HL-60/S4 treated with phorbol 12-myristate 13-acetate at 8.2 ng/mL for 4 days and 3 days (cell line): ENCODE measurements around the gene DIP2C.
"Not testable (repeated sequence)": the region's sequence is repeated elsewhere in the genome, so short reads cannot be mapped to it uniquely, and the experiment has no call there.

Experiments
- in situ Hi-C: fragments of 300-500 bp; cut with MboI; formaldehyde crosslinking; loops from 2 replicates; pipeline ENCODE4 v1.15.0; 2022; ENCODE audit warnings: low sequenced_read_pairs

Gene DIP2C

DNA sequence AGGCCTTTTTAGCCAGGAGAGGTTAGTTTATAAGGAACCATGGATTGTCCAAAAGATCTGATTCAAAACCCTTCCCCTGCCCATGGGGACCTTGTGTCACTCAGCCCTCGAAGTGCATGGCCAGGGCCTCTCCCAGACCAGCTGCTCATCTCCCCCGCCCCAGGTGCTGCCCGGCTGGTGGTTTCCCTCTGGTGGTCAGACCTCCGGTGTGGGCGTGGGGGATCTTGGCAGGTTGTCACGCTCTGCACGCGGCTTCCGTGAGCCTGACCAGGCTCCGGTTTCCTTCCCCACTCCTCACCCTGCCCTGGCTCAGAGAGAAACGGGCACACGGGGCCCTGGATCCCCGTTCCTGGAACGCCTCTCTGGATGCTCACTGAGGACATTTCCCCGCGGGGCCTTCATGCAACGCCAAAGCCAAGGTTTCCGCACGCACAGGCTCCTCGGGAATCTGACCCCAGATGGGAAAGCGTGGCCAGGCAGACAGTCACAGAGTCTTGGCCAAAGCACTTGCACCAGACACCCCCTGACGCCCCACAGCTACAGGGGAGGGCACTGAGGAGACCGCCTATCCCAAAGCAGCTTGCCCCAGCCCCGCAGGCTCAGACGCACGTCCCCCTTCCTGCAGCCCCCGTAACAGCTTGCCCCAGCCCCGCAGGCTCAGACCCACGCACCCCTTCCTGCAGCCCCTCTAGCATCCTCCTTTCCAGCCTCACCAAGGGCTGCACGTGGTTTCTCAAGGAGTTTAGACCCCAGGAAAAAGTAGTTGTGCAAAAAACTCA is 7.8 kb upstream of the DIP2C start:
- in situ Hi-C loops: no loop called here

DNA sequence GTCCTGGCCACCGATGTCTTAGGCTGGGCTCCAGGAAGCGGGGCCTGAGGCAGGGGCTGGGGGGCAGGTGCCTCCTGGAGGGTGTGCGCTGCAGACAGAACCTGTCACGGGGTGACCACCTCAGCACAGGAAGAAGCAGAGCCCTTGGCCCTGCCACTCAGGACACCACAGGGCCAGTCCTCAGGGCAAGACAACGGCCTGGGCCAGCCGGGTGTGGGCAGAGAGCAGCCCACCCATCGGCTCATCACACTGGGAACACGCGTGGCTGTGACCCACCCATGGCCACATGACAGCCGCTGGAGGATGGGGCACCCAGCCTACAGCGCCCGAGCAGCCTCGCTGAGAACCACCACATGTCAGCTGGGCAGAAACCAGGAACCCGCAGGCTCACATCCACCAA is 5.9 kb upstream of the DIP2C start:
- in situ Hi-C loops: no loop called here

DNA sequence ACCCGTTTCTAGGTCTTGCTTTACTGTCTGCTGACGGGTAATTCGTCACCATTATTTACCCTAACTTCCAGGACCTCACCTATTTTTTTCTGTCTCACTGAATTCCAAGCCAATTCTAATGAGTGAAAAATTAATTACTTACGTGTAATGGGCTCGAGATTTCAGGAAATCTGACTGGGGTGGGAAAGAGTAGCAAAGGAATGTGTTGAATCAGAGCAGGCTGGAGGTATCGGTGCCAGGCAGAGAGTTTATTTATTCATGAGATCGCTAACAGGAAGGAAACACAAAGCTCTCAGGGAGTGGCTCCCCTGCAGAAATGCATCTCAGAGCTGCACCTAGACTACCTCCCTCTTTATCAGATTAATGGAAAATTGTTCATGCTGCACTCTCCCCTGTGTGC is 4.0 kb upstream of the DIP2C start:
- in situ Hi-C loops: no loop called here

- in situ Hi-C loops: no loop called here
These were observed 3.3 kb upstream of the DIP2C start for GRCh38 chr10:692682-693351.

- in situ Hi-C loops: no loop called here
These were observed 1.7 kb upstream of the DIP2C start for GRCh38 chr10:691216-691615.

- in situ Hi-C loops: no loop called here
These were observed 1.1 kb upstream of the DIP2C start for GRCh38 chr10:690372-691161.

GRCh38 chr10:689121-689451 is 382 bp downstream of the DIP2C start:
- in situ Hi-C loops: no loop called here

- in situ Hi-C loops: no loop called here
These were observed 952 bp downstream of the DIP2C start for GRCh38 chr10:688312-689120.

DNA sequence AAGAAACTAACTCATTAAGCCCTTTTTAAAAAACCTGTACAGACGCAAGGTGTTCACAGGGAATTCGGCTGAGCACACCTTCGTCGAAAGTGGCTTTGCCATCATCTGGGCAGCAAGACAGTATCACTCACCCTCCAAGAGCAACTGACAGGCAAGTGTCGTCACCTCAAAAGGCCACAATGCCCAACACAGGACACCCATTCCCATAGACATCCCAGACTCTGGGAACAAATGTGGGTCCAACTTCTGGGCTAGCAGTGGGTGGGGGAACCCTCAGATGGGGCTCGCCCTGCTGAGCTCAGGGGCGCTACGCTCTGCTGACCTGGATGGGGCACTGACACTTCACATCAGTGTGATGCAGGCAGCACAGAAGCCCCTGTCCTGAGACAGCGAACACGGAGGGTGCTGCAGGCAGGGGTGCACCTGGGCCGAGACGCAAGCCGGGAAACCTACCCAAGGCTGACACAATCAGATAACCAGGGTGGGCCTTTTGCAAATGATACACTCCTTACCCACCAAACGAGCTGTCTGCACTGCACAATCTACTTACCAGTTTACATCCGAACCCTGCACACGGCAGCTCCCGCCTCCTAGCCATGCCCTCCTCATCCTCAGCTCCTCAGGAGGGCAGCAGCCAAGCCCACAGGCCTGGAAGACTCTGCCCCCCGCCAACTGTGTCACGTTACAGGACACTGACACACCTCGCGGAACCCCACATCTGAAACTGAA is 1.7 kb downstream of the DIP2C start:
- in situ Hi-C loops: no loop called here

- in situ Hi-C loops: no loop called here
These were observed 3.1 kb downstream of the DIP2C start for GRCh38 chr10:686155-686931.

DNA sequence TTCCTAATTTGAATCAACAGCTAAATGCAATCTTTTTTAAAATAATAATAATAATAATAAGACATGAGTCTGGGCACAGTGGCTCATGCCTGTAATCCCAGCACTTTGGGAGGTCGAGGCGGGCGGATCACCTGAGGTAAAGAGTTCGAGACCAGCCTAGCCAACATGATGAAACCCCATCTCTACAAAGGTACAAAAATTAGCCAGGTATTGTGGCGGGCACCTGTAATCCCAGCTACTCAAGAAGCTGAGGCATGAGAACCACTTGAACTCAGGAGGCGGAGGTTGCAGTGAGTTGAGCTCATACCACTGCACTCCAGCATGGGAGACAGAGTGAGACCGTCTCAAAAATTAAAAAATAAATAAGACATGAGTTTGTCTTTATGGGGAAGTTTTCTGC is 3.9 kb downstream of the DIP2C start:
- in situ Hi-C loops: no loop called here

GRCh38 chr10:683448-684071 is 5.9 kb downstream of the DIP2C start:
- in situ Hi-C loops: no loop called here

- in situ Hi-C loops: no loop called here
These were observed 6.5 kb downstream of the DIP2C start for GRCh38 chr10:682931-683447.

DNA sequence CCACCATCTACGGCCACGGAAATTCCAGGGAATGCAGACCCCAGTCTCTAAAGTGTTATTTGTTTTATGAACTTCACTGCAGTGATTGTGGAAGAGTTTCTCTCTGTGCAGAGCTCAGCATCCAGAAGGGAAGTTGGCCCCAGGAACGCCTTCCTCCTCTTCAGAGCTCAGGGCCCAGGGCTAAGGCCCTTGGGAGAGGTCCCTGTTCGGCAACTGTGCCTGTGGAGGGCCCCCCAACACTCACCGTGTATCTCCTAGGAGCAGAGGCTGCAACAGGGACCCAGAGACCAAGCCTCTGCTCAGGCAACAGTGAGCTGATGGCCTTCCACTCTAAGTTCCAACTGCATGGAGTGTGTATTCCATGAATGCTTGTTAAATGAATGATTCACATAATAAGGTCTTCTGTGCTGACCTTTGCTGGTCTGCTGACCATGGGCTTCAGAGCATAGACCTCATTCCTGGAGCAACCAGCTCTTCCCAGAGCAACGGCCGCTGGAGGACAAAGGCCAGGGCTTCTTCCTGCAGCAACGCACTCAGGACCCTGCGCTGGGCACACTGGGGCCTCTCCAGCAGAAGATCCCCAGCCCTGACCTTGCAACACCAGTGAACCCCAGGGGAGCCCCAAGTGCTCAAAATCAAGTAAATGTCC is 7.7 kb downstream of the DIP2C start:
- in situ Hi-C loops: no loop called here

GRCh38 chr10:680745-681144 is 8.7 kb downstream of the DIP2C start:
- in situ Hi-C loops: no loop called here

- in situ Hi-C loops: no loop called here
These were observed 9.3 kb downstream of the DIP2C start for GRCh38 chr10:680146-680545.

DNA sequence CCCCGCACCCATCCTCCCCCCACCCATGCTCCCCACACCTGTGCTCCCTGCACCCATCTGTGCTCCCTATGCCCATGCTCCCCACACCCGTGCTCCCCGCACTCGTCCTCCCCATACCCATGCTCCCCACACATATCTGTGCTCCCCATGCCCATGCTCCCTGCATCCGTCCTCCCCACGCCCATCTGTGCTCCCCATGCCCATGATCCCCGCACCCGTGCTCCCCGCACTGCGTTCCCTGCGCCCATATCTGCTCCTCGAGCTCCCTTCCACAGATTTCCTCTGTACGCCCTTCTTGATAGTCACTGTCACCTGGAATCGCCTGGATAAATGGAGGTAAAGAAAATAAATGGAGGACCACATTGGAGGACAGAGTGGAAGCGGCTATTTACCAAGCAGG is 9.9 kb downstream of the DIP2C start:
- in situ Hi-C loops: no loop called here

DNA sequence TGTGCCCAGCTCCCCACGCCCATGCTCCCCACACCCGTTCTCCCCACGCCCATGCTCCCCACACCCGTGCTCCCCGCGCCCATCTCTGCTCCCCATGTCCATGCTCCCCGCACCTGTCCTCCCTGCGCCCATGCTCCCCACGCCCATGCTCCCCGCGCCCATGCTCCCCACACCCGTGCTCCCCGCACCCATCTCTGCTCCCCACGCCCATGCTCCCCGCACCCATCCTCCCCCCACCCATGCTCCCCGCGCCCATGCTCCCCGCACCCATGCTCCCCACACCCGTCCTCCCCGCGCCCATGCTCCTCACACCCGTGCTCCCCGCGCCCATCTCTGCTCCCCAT is 10.8 kb downstream of the DIP2C start:
- in situ Hi-C loops: not testable (repeated sequence)
